ENCODE data around the gene ELMO1.

Gene ELMO1

DNA sequence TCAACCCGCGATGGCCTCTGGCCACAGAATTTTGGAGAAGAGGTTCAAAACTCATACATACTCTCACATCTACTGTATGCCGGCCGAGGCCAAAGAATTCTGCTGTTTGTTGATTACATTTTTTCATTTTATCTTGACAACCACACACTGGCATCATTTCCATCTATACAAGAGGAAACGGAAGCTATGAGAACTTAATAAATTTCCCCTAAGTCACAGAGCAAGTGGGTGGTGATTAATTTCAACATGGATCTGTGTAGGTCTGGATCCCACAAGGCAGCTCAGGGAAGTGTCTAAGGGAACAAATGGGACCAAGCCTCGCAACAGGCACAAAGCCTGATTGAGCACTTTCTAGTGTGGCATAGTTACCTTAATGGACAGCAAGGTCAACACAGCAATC, 18.0 kb downstream of the ELMO1 start:
- POLR2A ChIA-PET = no interaction called here

DNA sequence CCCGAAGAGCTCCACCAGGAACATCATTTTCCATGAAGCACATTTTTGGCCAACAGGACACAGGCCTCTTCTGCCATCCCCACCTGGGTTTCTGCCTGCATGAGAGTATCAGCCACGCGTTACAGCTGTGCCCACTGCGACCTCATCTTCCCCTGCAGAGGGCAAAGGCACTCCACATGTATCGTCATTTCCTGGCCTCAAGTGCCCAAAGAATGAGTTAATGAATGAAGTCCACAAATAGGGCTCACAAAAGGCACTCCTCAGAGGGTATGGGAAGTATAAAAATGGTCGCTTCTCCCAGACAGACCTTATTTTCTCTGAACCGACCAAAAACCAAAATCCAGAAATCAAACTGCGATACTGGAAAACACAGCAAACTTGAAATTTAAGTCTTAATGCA, 18.5 kb downstream of the ELMO1 start:
- POLR2A ChIA-PET = no interaction called here
- TF ChIP-seq CTCF (IDR thresholded peaks at IDR 0.05; ENCODE audit: insufficient read depth, low read length, missing control alignments) = no peak
- DNase-seq (ENCODE audit: low read depth, low spot score) = no peak
- CTCF ChIA-PET = no interaction called here
- H3K4me3 ChIP-seq (ENCODE audit: low read depth, low read length) = no peak overlapping the region

More for the DNA sequence above, 18.0 kb downstream of the ELMO1 start:
- H3K4me3 ChIP-seq (ENCODE audit: low read depth, low read length) = no peak overlapping the region
- no peak for DNase-seq (ENCODE audit: low read depth, low spot score)
- CTCF ChIA-PET = no interaction called here
- TF ChIP-seq CTCF (IDR thresholded peaks at IDR 0.05; ENCODE audit: insufficient read depth, low read length, missing control alignments) = no peak

DNA sequence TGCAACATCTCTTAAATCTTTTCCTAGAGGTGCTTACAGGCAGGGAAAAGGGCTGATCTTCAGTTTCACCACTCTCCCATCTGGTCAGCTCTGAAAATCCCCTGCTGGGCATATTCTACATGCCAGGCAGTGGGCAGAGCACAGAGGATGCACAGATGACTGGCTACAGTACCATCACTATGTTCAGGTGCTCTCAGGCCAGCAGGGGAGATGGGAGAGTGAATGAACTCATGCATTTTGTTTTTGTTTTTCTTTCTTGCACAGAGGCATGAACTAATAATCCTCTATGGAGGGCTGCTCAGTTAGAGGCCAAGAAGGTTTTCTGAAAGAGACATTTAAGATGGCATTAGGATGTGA, 19.3 kb downstream of the ELMO1 start:
- POLR2A ChIA-PET = no interaction called here
- H3K4me3 ChIP-seq (ENCODE audit: low read depth, low read length) = no peak overlapping the region
- DNase-seq (ENCODE audit: low read depth, low spot score) = no peak
- TF ChIP-seq CTCF (IDR thresholded peaks at IDR 0.05; ENCODE audit: insufficient read depth, low read length, missing control alignments) = no peak
- CTCF ChIA-PET = no interaction called here

- no peak for TF ChIP-seq CTCF (IDR thresholded peaks at IDR 0.05; ENCODE audit: insufficient read depth, low read length, missing control alignments)
- POLR2A ChIA-PET = no interaction called here
- DNase-seq (ENCODE audit: low read depth, low spot score) = no peak
- CTCF ChIA-PET = no interaction called here
- H3K4me3 ChIP-seq (ENCODE audit: low read depth, low read length) = no peak overlapping the region
Observed at GRCh38 chr7:37428681-37429434, 19.8 kb downstream of the ELMO1 start.

DNA sequence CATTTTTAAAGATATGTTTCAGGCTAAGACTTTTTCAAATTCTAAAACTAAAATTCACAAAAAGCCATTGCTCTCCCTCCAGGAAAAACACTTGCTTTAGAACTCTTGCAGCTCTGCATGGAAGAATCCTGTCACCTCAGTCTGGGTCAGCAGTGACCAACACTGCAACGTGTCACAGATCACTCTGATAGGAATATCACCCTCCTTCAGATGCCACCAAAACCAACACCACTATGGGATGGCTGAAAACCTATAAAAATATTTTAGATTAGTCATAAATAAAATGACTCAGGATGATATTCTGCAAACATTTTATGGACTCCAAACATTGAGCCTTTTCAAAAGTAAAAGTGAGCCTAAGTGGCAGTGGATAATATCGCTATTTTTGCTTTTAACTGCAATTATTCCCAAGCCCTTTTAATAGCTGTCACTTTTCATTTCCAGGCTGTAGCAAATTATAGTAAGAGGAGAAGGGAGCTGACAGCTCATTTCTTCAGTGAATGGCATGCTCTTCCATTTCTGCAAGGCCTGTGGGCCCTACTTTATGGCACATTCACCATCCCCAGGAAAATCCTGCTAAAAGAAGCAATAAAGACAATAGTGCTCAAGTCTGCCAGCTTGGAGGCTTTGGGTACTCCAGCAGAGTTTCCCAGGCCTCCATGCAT, 21.3 kb downstream of the ELMO1 start:
- no peak for TF ChIP-seq CTCF (IDR thresholded peaks at IDR 0.05; ENCODE audit: insufficient read depth, low read length, missing control alignments)
- CTCF ChIA-PET = no interaction called here
- no peak for DNase-seq (ENCODE audit: low read depth, low spot score)
- POLR2A ChIA-PET = no interaction called here
- H3K4me3 ChIP-seq (ENCODE audit: low read depth, low read length) = no peak overlapping the region

- POLR2A ChIA-PET = no interaction called here
- CTCF ChIA-PET = no interaction called here
- no peak for TF ChIP-seq CTCF (IDR thresholded peaks at IDR 0.05; ENCODE audit: insufficient read depth, low read length, missing control alignments)
Observed at GRCh38 chr7:37425498-37425897, 23.2 kb downstream of the ELMO1 start.

More at GRCh38 chr7:37425498-37425897, 23.2 kb downstream of the ELMO1 start:
- no peak for DNase-seq (ENCODE audit: low read depth, low spot score)
- H3K4me3 ChIP-seq (ENCODE audit: low read depth, low read length) = no peak overlapping the region
